ENCODE results near the gene CAVIN3. TPM values are rescaled to one million over a fixed set of nuclear protein-coding genes. Genes with fewer than 3 reads are reported as not detected.

The CAVIN3 gene
- polyA plus RNA-seq, 1 experiment, result 134 TPM

DNA sequence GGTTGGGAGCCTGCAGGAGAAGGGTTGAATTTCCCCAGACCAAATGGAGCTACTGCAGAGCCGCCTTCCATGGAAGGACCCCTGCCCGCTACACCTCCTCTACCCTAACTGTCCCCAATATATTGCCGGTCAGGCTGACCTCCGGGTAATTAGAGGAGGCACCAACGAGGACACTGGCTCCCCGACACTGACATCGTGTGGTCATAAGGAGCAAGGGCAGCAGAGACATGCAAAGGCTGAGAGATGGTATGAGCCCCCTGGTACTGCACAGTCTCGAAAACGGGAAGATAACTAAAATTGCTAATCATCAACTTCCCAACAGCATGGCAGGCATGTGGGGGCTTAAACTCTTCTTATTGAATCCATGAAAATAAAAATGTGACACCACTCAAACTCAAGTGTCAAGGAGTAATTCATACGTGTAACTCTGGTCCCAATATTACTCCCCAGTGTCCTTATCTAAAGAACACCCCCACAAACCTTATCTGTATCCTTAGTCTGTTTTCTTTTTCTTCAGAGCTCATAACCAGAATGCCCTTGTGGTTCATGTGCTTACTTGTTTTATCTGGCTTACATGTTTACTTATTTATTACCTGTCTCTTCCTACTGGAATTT is 4.4 kb downstream of the CAVIN3 start:
- Histone ChIP-seq H3K27me3 (ENCODE audit: control insufficient read depth, insufficient read depth, low read length) (no peaks in the 10 kb centered on the region), H3K4me3 (ENCODE audit: low read depth, low read length) (no peak overlapping the region), H3K36me3 (ENCODE audit: control insufficient read depth, insufficient read depth, low read length) (peaks cover 2% of the 10 kb centered on the region; the same call in 1 of the 2 replicates)
- ChIA-PET CTCF (interaction anchor here (0.5 to 7.2 kb wide), 27 partner anchors 9 to 497 kb away, joined by 3 to 62 read pairs (median 4); no protein-coding TSS in a partner anchor), POLR2A (no interaction called here)
- TF ChIP-seq, protein P1, sequence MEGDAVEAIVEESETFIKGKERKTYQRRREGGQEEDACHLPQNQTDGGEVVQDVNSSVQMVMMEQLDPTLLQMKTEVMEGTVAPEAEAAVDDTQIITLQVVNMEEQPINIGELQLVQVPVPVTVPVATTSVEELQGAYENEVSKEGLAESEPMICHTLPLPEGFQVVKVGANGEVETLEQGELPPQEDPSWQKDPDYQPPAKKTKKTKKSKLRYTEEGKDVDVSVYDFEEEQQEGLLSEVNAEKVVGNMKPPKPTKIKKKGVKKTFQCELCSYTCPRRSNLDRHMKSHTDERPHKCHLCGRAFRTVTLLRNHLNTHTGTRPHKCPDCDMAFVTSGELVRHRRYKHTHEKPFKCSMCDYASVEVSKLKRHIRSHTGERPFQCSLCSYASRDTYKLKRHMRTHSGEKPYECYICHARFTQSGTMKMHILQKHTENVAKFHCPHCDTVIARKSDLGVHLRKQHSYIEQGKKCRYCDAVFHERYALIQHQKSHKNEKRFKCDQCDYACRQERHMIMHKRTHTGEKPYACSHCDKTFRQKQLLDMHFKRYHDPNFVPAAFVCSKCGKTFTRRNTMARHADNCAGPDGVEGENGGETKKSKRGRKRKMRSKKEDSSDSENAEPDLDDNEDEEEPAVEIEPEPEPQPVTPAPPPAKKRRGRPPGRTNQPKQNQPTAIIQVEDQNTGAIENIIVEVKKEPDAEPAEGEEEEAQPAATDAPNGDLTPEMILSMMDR (IDR thresholded peaks at IDR 0.05; ENCODE audit: insufficient read depth, low read depth, low read length), result peak; percentile 93
- DNase-seq (ENCODE audit: low read depth), result no peak

- TF ChIP-seq, protein P1 (IDR thresholded peaks at IDR 0.05; ENCODE audit: insufficient read depth, low read depth, low read length), result no peak
Observed at GRCh38 chr11:6312106-6312505, 8.2 kb downstream of the CAVIN3 start.

GRCh38 chr11:6307876-6308275 is 12.4 kb downstream of the CAVIN3 start:
- H3K4me3 ChIP-seq (ENCODE audit: low read depth, low read length), result no peak overlapping the region
- 0 out of 2 replicates have a peak, but pooled peaks cover 2% of the 10 kb centered on the region for H3K27me3 ChIP-seq (ENCODE audit: control insufficient read depth, insufficient read depth, low read length)
- ChIA-PET POLR2A (no interaction called here), CTCF (interaction anchor here (1.6 to 3.0 kb wide), 3 partner anchors 10 to 56 kb away, joined by 7 to 17 read pairs (median 15); no protein-coding TSS in a partner anchor)
- no peak for DNase-seq (ENCODE audit: low read depth)
- no peaks in the 10 kb centered on the region for H3K36me3 ChIP-seq (ENCODE audit: control insufficient read depth, insufficient read depth, low read length)
- TF ChIP-seq, protein P1 (IDR thresholded peaks at IDR 0.05; ENCODE audit: insufficient read depth, low read depth, low read length), result no peak

More at GRCh38 chr11:6312106-6312505, 8.2 kb downstream of the CAVIN3 start:
- no peak overlapping the region for H3K4me3 ChIP-seq (ENCODE audit: low read depth, low read length)
- ChIA-PET CTCF (interaction anchor here (0.8 kb wide), 1 partner anchor 8 kb away, joined by 3 read pairs; the partner anchor contains the start of gene CAVIN3), POLR2A (no interaction called here)
- H3K36me3 ChIP-seq (ENCODE audit: control insufficient read depth, insufficient read depth, low read length), result no peaks in the 10 kb centered on the region
- no peak for DNase-seq (ENCODE audit: low read depth)
- no peaks in the 10 kb centered on the region for H3K27me3 ChIP-seq (ENCODE audit: control insufficient read depth, insufficient read depth, low read length)

GRCh38 chr11:6305297-6305696 is 15.0 kb downstream of the CAVIN3 start:
- TF ChIP-seq, protein P1 (IDR thresholded peaks at IDR 0.05; ENCODE audit: insufficient read depth, low read depth, low read length), result no peak
- no peak for DNase-seq (ENCODE audit: low read depth)
- POLR2A ChIA-PET, result no interaction called here
- no peaks in the 10 kb centered on the region for H3K36me3 ChIP-seq (ENCODE audit: control insufficient read depth, insufficient read depth, low read length)
- H3K27me3 ChIP-seq (ENCODE audit: control insufficient read depth, insufficient read depth, low read length), result 0 out of 2 replicates have a peak, but pooled peaks cover 2% of the 10 kb centered on the region
- CTCF ChIA-PET, result interaction anchor here (0.6 to 3.0 kb wide), 5 partner anchors 36 to 74 kb away, joined by 3 to 17 read pairs (median 3); no protein-coding TSS in a partner anchor
- no peak overlapping the region for H3K4me3 ChIP-seq (ENCODE audit: low read depth, low read length)

DNA sequence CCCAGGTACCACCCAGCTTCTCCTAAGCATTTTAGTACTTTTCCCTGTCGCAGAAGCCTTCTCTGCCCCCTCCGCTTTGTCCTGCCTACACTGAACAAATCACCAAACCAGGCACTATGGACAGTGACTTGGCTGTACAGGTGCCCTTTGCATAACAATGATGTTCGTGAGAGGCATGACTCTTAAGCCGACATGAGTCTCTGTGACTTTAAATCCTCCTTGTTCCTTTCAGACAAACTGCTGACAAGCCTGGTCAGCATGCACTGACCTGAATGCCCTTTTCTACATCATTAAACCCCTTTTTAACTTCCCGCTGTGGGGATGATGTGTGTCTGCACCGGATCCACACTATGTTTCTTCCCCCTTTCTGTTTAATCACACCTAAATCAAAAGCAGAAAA is 16.6 kb downstream of the CAVIN3 start:
- no peaks in the 10 kb centered on the region for H3K36me3 ChIP-seq (ENCODE audit: control insufficient read depth, insufficient read depth, low read length)
- no peak overlapping the region for H3K4me3 ChIP-seq (ENCODE audit: low read depth, low read length)
- 0 out of 2 replicates have a peak, but pooled peaks cover 2% of the 10 kb centered on the region for H3K27me3 ChIP-seq (ENCODE audit: control insufficient read depth, insufficient read depth, low read length)
- TF ChIP-seq, protein P1 (IDR thresholded peaks at IDR 0.05; ENCODE audit: insufficient read depth, low read depth, low read length), result no peak
- no peak for DNase-seq (ENCODE audit: low read depth)
- ChIA-PET CTCF (interaction anchor here (0.9 to 12.1 kb wide), 6 partner anchors 12 to 59 kb away, joined by 3 to 120 read pairs (median 6); partner anchors contain the start of gene CAVIN3), POLR2A (no interaction called here)
